GM19035 (cell line): ENCODE data around the gene TM9SF4.
"Not testable (repeated sequence)": the region's sequence is repeated elsewhere in the genome, so short reads cannot be mapped to it uniquely, and the experiment has no call there.

Source experiments
- ATAC-seq: cut with Tn5 transposase; IDR thresholded peaks from one replicate; pipeline ENCODE4 v1.9.1; 2021; ENCODE audit not compliant: unreplicated experiment

The TM9SF4 gene

GRCh38 chr20:32188376-32189122, 79.0 kb downstream of the TM9SF4 start:
- no peak for ATAC-seq

- no peak for ATAC-seq
Observed at GRCh38 chr20:32189123-32189410, 79.6 kb downstream of the TM9SF4 start.

GRCh38 chr20:32189691-32190615, 80.4 kb downstream of the TM9SF4 start:
- ATAC-seq = no peak

GRCh38 chr20:32190616-32191415, 81.3 kb downstream of the TM9SF4 start:
- ATAC-seq = no peak

GRCh38 chr20:32191422-32191821, 81.9 kb downstream of the TM9SF4 start:
- ATAC-seq = no peak

GRCh38 chr20:32191873-32192272, 82.4 kb downstream of the TM9SF4 start:
- ATAC-seq = no peak

- no peak for ATAC-seq
Observed at GRCh38 chr20:32192698-32193097, 83.2 kb downstream of the TM9SF4 start.

GRCh38 chr20:32193336-32193735, 83.8 kb downstream of the TM9SF4 start:
- not testable (repeated sequence) for ATAC-seq

- ATAC-seq = no peak
Observed at GRCh38 chr20:32193996-32194395, 84.5 kb downstream of the TM9SF4 start.

- no peak for ATAC-seq
Observed at GRCh38 chr20:32195581-32195980, 86.1 kb downstream of the TM9SF4 start.

- ATAC-seq = not testable (repeated sequence)
Observed at GRCh38 chr20:32196613-32197012, 87.1 kb downstream of the TM9SF4 start.

GRCh38 chr20:32197136-32197535, 87.6 kb downstream of the TM9SF4 start:
- not testable (repeated sequence) for ATAC-seq

- no peak for ATAC-seq
Observed at GRCh38 chr20:32199006-32199405, 89.5 kb downstream of the TM9SF4 start.

GRCh38 chr20:32201296-32201976, 91.9 kb downstream of the TM9SF4 start:
- ATAC-seq = no peak

- no peak for ATAC-seq
Observed at GRCh38 chr20:32201977-32202363, 92.5 kb downstream of the TM9SF4 start.

GRCh38 chr20:32203356-32204204, 94.1 kb downstream of the TM9SF4 start:
- no peak for ATAC-seq

- ATAC-seq = no peak
Observed at GRCh38 chr20:32204205-32205109, 94.9 kb downstream of the TM9SF4 start.

- ATAC-seq = no peak
Observed at GRCh38 chr20:32205110-32205842, 95.8 kb downstream of the TM9SF4 start.
